Ammon's horn (tissue), 1 donor: Measurements from ENCODE around the gene PLXNA3.

Source experiments
- DNase-seq: peaks from one replicate; pipeline ENCODE4 v3.0.0-alpha.2; 2016; ENCODE audit warnings: low spot score

PLXNA3 gene

DNA sequence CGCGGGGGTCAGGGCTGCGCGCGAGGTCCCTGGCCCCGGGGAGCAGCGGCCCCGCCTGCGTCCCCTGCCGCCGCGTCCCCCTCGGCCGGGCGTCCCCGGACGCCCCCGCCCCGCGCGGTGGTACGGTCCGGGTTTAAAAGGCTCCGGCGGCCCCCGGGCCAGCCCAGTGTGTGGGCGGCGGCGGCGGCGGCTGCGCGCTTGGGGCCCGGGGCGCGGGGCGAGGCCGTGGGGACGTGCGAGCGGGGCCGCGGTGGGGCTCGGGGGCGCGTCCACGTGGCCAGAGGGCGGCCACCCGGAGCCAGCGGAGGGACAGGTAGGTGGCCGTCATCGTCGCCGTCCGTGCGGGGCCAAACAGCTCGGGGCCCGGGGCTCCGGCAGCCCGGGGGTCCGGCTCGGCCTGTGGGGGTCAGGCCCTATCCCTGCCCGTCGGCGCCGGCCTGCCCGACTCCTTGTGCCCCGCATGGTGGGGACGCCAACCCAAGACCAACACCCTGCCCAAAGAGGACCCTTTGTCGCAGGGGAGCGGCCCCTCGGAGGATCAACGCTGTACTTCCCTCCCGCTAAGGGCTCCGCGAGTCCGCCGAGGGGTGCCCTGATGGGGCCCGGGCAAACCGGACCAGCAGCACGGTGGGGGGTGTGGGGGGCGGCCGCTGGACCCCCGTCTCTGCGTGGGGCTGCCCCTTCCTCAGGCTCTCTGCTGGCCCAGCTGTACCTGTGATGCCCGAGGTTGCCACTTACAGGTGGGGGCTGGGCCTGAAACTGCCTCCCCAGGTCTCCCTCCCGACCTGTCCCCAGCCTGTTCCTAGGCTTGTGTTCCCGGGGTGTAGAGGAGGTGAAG, at the start of gene PLXNA3:
Gene PLXNA3 (plus strand): TSS at position 166 of the 838 bp plus-strand sequence. CDS start 1,903 bp downstream, outside the sequence.
- peak; percentile 9 for DNase-seq

DNA sequence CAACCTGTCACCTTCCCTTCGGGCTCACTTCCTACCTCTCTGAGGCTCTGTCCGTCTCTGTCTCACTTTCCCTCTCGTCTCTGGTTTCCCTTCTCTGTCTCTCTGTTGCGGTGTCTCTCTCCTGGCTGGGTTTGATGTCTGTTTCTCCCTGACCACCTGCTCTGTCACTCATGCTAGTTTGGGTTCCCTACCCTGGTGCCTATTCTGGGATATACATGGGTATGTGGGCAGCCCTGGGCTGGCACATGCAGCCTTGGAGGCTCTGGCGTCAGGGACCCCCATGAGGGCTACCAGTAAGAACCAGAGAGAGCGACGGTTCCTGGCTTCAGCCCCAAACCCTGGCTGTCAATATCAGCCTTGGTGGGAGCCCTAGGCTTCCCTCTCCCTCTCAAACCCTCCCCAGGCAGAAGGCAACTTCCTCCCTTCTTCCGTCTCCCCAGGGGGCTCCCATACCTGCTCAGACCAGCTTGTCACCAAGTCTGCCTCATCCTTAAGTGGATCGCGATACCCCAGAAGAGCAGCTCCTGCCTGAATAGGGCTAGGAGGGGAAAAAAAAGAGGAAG, 49.3 kb upstream of the PLXNA3 start:
- no peak for DNase-seq

DNA sequence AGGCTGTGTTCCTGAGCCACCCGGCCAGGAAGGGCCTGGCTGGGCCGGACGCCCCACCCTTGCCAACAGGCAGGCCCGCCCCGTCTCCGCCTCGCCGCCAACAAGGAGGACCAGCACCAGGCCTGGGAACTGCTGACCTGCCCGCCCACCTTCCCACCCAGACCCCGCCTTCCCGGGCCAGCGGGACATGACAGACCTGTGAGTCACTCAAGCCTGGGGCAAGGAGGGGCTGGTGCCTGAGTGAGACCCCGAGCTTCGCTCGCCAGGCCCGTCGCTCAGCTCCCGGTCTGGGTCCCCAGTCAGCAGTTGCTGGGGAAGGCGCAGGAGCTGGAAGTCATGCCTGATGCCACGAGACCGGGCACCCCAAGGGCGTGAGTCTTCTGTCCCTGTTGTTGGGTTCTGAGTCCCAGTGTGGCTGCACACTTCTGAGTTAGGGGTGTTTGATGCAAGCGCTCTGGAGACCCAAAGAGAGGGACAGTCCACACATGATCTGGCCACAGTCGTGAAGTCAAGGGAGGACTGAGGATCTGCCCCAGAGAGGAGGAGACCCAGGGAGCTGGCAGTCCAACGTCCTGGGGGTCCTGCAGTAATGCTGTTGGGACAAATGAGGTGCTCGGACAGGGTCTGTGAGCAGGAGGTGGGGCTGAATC, 48.7 kb upstream of the PLXNA3 start, which contains the start of gene DNASE1L1:
Gene DNASE1L1 (minus strand): TSS at position 33 of the 650 bp plus-strand sequence. CDS start 3,686 bp downstream, outside the sequence.
- DNase-seq = peak; percentile 48

DNA sequence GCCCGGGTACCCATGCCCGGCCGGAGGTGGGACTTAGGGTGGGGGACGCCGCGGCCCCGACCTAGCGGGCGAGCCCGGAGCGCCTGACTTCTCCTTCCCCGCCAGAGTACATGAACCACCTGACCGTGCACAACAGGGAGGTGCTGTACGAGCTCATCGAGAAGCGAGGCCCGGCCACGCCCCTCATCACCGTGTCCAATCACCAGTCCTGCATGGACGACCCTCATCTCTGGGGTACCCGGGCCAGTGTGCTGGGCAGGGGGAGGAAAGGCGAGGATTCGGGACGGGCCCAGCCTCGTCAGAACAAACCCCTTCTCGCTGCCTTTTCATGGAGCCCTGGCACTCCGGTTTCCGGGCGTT, 46.1 kb upstream of the PLXNA3 start:
- DNase-seq = peak; percentile 64

DNA sequence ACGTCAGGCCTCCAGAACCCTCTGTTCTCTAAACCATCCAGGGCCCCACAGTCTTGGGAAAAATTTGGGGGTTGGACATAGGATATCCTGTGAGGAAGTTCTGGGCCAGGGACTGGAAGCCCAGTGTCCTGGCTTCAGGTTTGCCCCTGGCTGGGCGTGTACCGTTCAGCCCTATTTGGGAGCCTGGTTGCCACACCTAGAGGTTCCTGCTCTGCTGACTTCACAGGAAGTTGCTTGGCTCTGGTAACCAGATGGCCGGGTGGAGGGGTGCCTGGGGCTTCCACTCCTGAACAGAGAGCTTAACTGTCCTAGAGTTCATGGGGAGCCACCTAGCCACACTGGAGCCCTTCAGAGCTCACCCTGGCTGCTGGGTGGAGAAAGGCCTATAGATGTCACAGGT, 45.6 kb upstream of the PLXNA3 start:
- DNase-seq = no peak

DNA sequence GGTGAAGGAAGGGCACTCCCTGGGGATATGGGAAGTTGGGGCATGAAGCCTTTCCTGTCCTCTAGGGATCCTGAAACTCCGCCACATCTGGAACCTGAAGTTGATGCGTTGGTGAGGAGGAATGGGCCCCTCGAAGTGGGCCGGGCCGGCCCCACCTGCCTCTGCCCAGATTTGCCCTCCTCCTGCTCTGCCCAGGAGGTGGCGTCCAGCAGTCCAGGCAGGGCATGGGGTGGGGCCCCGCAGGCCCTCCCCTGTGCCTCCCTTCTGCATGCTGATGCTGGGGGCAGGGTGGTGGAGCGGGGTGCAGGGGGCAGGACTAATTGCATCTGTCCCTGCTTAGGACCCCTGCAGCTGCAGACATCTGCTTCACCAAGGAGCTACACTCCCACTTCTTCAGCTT, 44.9 kb upstream of the PLXNA3 start:
- DNase-seq = no peak

DNA sequence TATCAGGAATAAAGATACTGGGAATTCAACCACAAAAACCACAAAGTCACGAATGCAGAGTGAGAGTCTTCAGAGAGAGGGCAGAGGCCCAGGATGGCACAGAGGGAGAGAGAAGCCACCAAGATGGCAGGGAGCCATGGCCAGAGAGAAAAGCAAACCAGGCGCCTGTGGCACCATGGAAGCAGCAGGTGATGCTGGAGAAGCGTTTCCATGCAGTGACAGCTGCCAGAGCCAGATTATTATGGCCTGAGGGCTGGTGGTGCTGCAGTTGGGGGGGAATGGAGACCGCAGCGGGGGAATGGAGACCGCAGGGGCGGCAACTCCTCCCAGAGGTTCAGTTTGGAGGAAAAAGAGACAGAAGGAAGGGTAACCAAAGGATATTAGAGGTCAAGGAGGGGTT, 40.9 kb upstream of the PLXNA3 start:
- no peak for DNase-seq

DNA sequence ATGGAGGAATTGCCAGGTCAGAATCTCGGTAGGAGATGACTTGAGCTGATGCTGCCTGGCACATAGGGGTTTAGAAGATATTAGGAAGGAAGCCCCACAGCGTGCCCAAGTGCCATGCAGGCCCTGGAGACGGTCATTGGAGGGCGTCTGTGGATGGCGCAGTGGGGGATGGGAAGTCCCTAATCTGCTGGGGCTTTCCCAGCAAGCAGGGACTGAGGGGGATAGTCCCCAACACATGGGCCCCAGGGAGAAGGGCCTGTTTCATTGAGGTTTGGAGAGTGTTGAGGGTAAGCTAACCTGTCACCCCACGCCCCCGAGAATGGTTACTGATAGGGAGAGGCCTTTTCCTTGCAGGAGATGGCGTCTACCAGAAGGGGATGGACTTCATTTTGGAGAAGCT, 38.9 kb upstream of the PLXNA3 start:
- no peak for DNase-seq

DNA sequence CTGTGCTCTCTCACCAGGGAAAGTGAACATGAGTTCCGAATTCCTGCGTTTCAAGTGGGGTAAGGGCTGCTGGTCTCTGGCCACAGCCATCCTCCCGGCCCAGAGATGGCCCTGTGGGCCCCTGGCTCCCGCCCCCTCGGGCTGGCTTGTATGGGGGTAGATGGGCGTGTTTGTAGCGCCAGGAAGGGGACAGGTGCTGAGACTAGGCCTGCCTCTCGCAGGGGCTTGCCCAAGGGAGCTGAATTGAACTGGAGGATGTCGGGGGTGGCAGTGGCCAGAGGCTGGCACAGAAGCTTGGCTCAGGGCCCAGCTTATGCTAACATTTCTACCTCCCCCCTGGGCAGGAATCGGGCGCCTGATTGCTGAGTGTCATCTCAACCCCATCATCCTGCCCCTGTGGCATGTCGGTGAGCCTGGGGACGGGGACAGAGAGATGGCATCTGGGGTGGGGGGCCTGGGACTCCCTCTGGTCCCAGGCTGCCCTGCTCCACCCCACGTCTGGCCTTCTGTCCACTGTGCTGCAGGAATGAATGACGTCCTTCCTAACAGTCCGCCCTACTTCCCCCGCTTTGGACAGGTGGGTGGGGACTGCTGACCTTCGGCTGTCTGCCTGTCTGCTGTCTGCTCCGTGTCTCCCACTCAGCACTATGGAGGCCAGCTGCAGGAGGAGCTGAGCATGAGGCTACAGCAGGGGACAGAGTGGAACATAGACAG, 38.2 kb upstream of the PLXNA3 start:
- no peak for DNase-seq

DNA sequence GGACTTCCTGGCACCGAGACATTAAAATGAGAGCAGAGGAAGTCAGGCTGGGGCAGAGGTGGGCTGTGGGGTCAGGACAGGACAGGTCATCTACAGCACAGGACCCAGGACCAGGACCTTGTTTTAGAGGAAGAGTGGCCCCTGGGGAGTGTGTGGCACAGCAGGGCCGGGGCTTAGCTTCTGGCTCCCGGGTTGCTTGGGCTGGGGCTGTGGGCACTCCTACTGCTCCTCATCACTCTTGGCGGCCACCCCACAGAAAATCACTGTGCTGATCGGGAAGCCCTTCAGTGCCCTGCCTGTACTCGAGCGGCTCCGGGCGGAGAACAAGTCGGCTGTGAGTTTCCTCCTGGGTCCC, 37.7 kb upstream of the PLXNA3 start:
- no peak for DNase-seq

DNA sequence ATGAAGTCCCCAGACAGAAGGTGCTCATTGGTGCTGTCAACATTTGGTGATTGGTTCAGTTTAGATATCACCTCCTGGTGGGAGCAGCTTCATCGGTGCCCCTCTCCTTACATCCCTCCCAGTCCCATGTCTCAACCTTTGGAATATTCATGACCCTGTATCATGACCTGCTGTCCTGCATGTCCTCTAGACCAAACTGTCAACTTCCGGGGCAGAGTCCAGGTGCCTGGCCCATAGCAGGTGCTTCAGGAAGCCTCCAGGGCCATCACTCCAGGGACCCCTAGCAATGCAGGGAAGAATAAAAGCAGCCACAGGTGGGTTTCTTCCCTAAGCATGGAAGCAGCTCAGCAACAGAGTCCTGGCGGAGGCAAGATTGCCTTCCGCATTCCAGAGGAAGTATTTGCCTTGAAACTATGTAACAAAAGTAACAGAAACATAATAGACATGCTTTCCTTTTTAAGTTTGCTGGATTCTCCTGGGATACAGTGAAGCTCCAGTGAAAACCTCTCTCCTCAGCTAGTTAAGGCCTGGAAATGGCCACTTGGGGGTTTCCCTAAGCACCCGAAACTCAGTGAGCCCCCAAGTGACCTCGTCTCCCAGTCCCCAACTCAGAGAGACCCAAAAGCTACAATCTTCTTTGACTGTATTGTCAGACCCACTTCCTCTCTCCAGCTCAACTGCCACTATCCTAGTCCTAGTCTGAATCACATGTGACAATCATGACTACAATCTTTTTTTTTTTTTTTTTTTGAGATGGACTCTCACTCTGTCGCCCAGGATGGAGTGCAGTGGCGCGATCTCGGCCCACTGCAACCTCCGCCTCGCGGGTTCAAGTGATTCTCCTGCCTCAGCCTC, 30.9 kb upstream of the PLXNA3 start:
- DNase-seq = no peak

DNA sequence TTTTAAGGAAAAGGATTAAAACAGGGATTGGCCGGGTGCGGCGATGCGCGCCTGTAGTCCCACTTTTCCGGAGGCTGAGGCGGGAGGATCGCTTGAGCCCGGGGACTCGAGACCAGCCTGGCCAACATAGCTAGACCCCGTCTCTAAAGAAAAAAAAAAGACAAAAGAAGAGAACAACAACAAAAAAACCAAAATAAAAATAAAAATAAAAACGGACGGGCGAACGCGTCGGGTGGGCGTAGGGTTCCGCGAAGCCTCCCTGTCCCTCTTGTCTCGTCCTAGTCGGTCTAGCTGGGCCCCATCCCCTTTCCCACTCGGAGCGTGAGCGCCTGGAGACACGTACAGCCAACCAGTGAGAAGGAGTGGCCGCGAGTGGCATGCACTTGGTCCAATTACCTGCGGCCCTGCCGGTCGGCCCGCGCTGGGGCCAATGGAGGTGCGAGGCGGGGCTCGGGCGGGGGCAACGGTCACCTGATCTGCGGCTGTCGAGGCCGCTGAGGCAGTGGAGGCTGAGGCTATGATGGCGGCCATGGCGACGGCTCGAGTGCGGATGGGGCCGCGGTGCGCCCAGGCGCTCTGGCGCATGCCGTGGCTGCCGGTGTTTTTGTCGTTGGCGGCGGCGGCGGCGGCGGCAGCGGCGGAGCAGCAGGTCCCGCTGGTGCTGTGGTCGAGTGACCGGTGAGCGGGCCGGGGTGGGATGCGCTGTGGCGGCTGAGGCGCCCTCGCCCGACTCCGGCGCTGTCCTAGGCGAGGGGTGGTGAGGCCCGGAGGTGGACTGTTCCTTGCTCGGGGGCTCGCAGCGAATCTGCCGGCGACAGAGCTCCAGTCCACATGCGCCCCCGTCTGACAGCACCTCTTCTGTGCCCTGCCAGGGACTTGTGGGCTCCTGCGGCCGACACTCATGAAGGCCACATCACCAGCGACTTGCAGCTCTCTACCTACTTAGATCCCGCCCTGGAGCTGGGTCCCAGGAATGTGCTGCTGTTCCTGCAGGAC, 29.6 kb upstream of the PLXNA3 start, which contains the start of gene ATP6AP1:
Gene ATP6AP1 (plus strand): TSS at position 502 of the 996 bp plus-strand sequence. CDS start 16 bp downstream, at position 518.
- DNase-seq = peak; percentile 94

DNA sequence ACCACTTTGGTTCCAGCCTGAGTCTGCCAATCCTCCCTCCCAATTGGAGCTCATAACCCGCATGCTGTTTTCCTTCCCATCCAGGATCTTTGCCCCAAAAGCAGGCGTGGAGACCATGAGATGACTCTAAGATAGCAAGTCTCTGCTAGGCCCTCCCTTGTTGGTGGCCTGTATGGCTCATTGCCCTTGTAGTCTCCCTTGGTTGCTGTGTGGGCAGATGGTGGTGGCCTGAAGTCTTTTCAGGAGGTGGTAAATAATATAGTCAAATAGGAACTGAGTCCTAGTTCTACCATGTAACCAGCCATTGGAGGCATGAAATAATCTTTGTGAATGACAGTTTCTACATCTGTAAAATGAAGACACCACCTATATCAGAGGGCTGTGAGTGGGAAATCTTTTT, 28.4 kb upstream of the PLXNA3 start:
- no peak for DNase-seq

DNA sequence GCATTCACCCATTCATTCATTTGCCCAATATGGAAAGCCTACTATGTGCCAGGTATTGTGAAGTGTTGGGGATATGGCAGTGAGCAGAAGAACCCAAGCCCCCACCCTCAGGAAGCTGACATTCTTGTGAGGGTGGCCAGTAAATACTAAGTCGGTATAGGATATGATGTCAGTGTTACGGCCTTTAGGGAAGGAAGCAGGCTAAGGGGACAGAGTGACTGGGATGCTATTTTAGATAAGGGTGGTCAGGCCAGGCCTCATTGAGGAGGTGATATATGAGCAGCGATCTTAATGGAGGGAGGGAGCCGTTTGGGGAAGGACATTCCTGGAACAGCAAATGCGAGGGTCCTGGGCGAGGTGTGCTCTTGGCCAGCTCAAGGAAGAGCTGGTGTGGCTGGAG, 27.6 kb upstream of the PLXNA3 start:
- DNase-seq = no peak

DNA sequence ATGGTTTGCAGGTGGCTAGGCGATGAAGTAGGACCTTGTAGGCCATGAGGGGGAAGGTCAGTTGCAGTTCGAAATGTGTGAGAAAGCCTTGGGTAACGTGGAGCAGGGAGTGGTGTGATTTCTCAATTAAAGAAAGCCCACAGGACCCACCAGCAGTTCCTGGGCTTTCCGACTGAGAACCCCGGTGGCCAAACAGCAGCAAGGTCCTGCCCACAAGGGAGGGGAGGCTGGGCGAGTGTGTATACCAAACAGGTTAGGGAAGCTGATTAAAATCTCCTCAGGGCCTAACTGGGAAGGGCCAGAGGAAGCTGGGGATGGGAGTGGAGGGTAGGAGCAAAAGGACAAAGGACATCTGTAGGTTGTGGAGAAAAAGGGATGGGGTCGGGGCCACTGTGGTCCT, 27.2 kb upstream of the PLXNA3 start:
- no peak for DNase-seq

DNA sequence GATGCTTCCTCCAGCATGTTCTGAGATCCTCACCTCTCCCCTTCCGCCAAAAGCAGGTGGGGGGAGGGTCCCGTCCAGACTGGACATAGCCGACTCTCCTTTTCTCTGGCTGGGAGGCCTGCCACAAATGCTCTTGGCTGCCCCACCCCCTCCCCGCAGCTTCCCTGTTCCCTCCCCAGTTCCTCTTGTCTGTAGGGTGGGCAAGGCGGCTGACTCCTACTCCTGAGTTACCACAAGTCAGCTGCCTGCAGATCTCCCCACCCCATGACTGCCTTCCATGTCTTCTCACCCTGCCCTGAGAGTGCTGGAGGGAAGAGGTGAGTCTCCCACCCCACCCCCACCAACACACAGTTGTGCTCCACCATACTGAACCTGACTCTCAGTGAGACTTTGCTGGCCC, 26.7 kb upstream of the PLXNA3 start:
- DNase-seq = peak; percentile 30

DNA sequence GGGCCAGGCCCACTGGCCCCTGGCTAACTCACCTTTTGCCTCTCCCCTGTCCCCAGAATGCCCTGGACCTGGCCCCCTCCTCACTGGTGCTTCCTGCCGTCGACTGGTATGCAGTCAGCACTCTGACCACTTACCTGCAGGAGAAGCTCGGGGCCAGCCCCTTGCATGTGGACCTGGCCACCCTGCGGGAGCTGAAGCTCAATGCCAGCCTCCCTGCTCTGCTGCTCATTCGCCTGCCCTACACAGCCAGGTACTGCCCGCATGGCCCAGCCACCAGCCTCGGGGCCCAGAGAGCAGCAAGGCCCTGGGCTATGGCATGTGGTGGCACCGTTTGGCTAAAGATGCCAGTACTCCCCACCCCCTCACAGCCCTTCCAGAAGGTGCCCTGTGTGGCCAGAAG, 25.9 kb upstream of the PLXNA3 start:
- DNase-seq = no peak

DNA sequence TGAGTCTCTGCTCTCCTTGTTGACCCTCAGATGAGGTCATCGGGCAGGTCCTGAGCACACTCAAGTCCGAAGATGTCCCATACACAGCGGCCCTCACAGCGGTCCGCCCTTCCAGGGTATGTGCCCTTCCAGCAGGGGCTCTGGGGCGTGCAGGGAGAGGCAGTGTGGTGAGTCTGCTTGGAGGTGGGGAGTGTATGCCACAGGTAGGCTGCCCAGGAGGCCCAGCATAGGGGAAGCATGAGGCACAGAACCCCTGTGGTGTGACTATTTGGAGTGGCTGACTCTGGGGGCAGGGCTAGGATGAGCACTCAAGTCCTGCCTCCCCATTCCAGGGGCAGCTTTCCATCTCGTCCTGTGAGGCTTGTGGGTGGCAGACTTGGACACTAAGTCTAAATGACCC, 24.5 kb upstream of the PLXNA3 start:
- DNase-seq = no peak

DNA sequence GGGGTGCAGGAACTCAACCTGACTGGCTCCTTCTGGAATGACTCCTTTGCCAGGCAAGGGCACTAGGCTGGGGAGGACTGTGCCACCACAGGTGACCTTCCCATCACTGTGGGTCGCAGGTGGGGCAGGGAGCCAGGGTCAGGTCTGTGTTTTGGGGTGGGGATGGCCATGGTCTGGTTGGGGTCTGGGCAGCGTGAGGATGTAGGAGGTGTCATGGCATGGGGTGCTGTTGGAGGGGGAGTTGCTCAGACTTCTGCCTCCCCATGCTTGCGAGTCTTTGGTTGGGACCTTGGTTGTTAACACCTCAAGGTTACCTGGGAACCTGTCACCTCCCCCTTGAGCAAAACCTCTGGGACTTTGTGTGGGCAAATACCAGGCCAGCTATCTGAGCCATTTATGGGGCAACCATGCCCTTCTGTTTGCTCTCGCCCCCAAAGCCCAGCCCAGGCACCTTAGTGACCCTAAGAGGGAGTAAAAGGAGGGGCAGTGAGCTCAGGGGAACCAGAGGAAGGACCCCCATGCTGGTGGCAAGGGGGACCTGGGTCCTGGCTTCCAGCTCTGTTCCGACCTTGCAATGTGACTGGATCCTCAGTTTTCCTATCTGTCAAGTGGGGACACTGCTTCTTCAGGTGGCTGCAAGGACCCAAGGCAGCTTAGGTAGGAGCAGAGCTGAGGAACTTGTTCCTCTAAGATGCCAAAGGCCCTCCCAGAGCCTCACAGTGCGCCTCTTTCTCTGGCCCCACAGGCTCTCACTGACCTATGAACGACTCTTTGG, 23.5 kb upstream of the PLXNA3 start:
- no peak for DNase-seq
